ENCODE data around the gene AP2B1. TPM values are rescaled to one million over a fixed set of nuclear protein-coding genes. Genes with fewer than 3 reads are reported as not detected.
"Not testable (repeated sequence)": the region's sequence is repeated elsewhere in the genome, so short reads cannot be mapped to it uniquely, and the experiment has no call there.

Gene AP2B1
- total and polyA plus RNA-seq, 4 donors = 8.7 to 55.6 (median 22.3) TPM

GRCh38 chr17:35749560-35750412, 162.7 kb downstream of the AP2B1 start:
- H3K36me3 ChIP-seq (ENCODE audit: control insufficient read depth in 4 of 4, insufficient read depth in 3 of 4, low read depth in 1 of 4, low read length in 3 of 4) = no peaks in the 10 kb centered on the region
- no peak overlapping the region for H3K4me3 ChIP-seq (ENCODE audit: low read depth in 1 of 3, low read length in 3 of 3)
- no peaks in the 10 kb centered on the region for H3K9me3 ChIP-seq (ENCODE audit: control insufficient read depth in 4 of 4, low read length in 3 of 4)
- no peaks in the 10 kb centered on the region for H3K27me3 ChIP-seq (ENCODE audit: control insufficient read depth in 4 of 4, insufficient read depth in 4 of 4, low read length in 3 of 4)
- DNase-seq (ENCODE audit: low spot score) = no peak
- H3K9ac ChIP-seq (ENCODE audit: low read depth in 1 of 2, low read length in 2 of 2) = no peak overlapping the region
- TF ChIP-seq ZBTB33 (IDR thresholded peaks at IDR 0.05) = no peak
- no peak for TF ChIP-seq YY1 (IDR thresholded peaks at IDR 0.05)
- TF ChIP-seq MAX (IDR thresholded peaks at IDR 0.05) = no peak
- TF ChIP-seq SP1 (IDR thresholded peaks at IDR 0.05) = no peak
- no peak for TF ChIP-seq RAD21 (IDR thresholded peaks at IDR 0.05)
- no peak for TF ChIP-seq HNF4G (IDR thresholded peaks at IDR 0.05)
- no peak for TF ChIP-seq EGR1 (IDR thresholded peaks at IDR 0.05; ENCODE audit: low read depth in 2 of 2)
- TF ChIP-seq REST (IDR thresholded peaks at IDR 0.05) = no peak
- no peak for TF ChIP-seq FOXA1 (IDR thresholded peaks at IDR 0.05)
- no peak for TF ChIP-seq NR2F2 (IDR thresholded peaks at IDR 0.05)
- TF ChIP-seq RXRA (IDR thresholded peaks at IDR 0.05) = no peak
- TF ChIP-seq HNF4A (conservative IDR thresholded peaks at IDR 0.05) = no peak
- WGBS = 13% methylated on average over 35 of the region's 35 CpGs
- peaks cover 0 to 5% (median 0%) of the 10 kb centered on the region in 4 donors for H3K4me1 ChIP-seq (ENCODE audit: control insufficient read depth in 4 of 4, insufficient read depth in 4 of 4, low read length in 3 of 4)
- no peak overlapping the region for H3K27ac ChIP-seq (ENCODE audit: low read depth in 1 of 2, low read length in 2 of 2)

DNA sequence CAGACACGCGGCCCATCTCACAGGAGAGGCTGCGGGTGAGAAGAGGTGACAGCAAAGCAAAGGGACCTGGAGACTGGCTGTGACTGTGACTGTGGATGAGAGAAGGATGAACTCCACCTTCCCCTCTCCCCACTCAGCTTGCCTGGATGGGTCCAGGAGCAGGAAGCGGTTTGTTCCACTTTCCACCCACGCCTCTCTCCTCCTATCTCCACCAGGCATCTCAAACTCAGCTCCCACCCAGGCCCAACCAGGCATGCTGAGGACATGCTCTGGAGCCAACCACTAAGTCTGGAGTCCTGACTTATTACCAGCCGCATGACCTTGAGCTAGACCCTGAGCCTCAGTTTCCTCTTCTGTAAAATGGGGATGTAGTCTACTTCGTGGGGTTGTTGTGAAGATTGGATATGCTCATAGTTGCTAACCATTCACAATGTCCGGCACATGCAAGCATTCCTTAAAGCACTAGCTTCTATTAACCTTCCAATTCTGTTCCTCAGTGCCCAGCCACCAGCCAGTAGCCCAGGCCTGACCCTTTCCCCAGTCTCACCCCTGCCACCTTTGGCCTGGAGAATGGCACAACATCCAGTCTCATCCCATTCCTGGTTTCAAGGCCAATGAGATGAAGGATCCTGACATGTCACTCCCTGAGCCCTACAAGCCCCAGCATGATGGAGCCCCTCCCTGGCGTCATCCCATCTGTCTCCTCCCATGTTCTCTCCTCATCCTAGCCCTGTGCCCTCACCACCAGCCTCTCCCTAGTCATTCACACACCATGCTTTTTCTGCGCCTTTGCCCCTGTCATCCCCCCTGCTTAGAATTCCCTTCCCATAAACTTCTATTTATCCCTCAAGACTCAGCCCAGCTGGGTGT, 163.6 kb downstream of the AP2B1 start:
- no peaks in the 10 kb centered on the region for H3K9me3 ChIP-seq (ENCODE audit: control insufficient read depth in 4 of 4, low read length in 3 of 4)
- DNase-seq (ENCODE audit: low spot score) = no peak
- no peaks in the 10 kb centered on the region for H3K36me3 ChIP-seq (ENCODE audit: control insufficient read depth in 4 of 4, insufficient read depth in 3 of 4, low read depth in 1 of 4, low read length in 3 of 4)
- 81% methylated on average over 10 of the region's 10 CpGs for WGBS
- H3K27me3 ChIP-seq (ENCODE audit: control insufficient read depth in 4 of 4, insufficient read depth in 4 of 4, low read length in 3 of 4) = no peaks in the 10 kb centered on the region
- no peak overlapping the region for H3K9ac ChIP-seq (ENCODE audit: low read depth in 1 of 2, low read length in 2 of 2)
- TF ChIP-seq GABPA (IDR thresholded peaks at IDR 0.05 in 1 of 2, conservative IDR thresholded peaks at IDR 0.05 in 1 of 2) (no peak), HNF4G (IDR thresholded peaks at IDR 0.05) (no peak), FOXA2 (IDR thresholded peaks at IDR 0.05) (no peak), EGR1 (IDR thresholded peaks at IDR 0.05; ENCODE audit: low read depth in 2 of 2) (no peak), TAF1 (conservative IDR thresholded peaks at IDR 0.05) (no peak), FOXA1 (IDR thresholded peaks at IDR 0.05) (no peak), HNF4A (conservative IDR thresholded peaks at IDR 0.05) (no peak), RXRA (IDR thresholded peaks at IDR 0.05) (no peak), ATF3 (IDR thresholded peaks at IDR 0.05) (no peak)
- no peak overlapping the region for H3K4me3 ChIP-seq (ENCODE audit: low read depth in 1 of 3, low read length in 3 of 3)
- H3K27ac ChIP-seq (ENCODE audit: low read depth in 1 of 2, low read length in 2 of 2) = no peak overlapping the region
- peaks cover 0 to 5% (median 0%) of the 10 kb centered on the region in 4 donors for H3K4me1 ChIP-seq (ENCODE audit: control insufficient read depth in 4 of 4, insufficient read depth in 4 of 4, low read length in 3 of 4)

DNA sequence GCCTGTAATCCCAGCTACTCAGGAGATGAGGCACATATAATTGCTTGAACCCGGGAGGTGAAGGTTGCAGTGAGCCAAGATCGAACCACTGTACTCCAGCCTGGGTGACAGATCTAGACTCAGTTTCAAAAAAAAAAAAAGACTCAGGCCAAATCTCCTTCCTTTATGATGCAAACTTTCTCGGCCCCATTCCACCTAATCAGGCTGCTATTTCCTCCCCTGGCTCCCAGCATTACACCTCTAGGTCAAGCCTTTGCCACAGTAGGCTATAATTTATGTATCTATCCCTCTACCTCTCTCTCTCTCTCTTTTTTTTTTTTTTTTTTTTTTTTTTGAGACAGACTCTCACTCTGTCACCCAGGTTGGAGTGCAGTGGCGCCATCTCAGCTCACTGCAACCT, 164.4 kb downstream of the AP2B1 start:
- not testable (repeated sequence) for H3K36me3 ChIP-seq (ENCODE audit: control insufficient read depth in 4 of 4, insufficient read depth in 3 of 4, low read depth in 1 of 4, low read length in 3 of 4); H3K27ac ChIP-seq (ENCODE audit: low read depth in 1 of 2, low read length in 2 of 2); DNase-seq (ENCODE audit: low spot score); H3K9ac ChIP-seq (ENCODE audit: low read depth in 1 of 2, low read length in 2 of 2); H3K4me1 ChIP-seq (ENCODE audit: control insufficient read depth in 4 of 4, insufficient read depth in 4 of 4, low read length in 3 of 4); H3K27me3 ChIP-seq (ENCODE audit: control insufficient read depth in 4 of 4, insufficient read depth in 4 of 4, low read length in 3 of 4); H3K4me3 ChIP-seq (ENCODE audit: low read depth in 1 of 3, low read length in 3 of 3); H3K9me3 ChIP-seq (ENCODE audit: control insufficient read depth in 4 of 4, low read length in 3 of 4)
- 88% methylated on average over 4 of the region's 4 CpGs for WGBS

All from liver (tissue), 9 donors.